ENCODE data around the gene RUSC2. TPM values are rescaled to one million over a fixed set of nuclear protein-coding genes. Genes with fewer than 3 reads are reported as not detected.
"Not testable (repeated sequence)": the region's sequence is repeated elsewhere in the genome, so short reads cannot be mapped to it uniquely, and the experiment has no call there.

Gene RUSC2
- total RNA-seq, 1 experiment from 2014 or later = 12.3 TPM

DNA sequence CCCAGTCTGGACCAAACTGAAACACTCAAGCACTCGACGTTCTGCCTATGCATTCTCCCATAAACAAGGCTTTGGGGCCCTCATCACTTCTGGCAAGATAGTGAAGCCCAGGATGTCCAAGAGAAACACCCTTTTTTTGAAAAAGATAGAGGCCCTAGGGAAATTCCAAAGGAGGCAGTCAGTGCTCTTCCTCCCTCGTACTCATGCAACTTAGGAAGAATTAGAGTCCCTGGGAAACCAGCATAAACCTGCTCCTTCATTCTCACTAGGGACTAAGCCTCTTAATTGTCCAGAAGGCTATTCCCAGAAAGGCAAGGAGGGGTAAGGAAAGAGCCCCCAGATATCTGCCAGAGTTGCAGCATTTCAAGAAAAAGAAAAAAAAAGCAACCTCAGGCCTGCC lies 7.8 kb upstream of the RUSC2 start:
- DNase-seq = no peak
- Histone ChIP-seq H3K4me3 (ENCODE audit: insufficient read depth, low read depth, low read length) (no peak overlapping the region), H3K27me3 (ENCODE audit: control insufficient read depth, insufficient read depth, low read length) (no peaks in the 10 kb centered on the region), H3K36me3 (replicated peaks; ENCODE audit: control insufficient read depth, insufficient read depth, low read length) (no peaks in the 10 kb centered on the region)

DNA sequence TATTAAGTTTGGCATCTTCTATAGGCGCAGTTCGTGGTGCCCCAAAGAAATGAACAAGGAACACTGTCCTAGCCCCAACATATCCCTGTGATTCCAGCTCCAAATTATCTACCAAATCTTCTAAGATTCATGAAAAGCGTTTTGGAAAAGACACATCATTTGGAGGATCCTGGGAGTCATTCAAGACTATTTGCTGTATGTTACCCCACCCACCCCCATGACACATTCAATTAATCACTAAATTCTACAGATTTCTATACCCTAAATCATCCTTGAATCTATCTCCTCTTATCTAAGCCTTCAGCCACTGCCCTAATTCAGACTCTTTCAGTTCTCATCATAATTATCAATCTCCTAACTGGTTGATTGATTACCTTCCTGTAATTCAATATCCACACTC lies 5.5 kb upstream of the RUSC2 start:
- no peak overlapping the region for H3K4me3 ChIP-seq (ENCODE audit: insufficient read depth, low read depth, low read length)
- DNase-seq = no peak
- no peaks in the 10 kb centered on the region for H3K27me3 ChIP-seq (ENCODE audit: control insufficient read depth, insufficient read depth, low read length)
- H3K36me3 ChIP-seq (replicated peaks; ENCODE audit: control insufficient read depth, insufficient read depth, low read length) = no peaks in the 10 kb centered on the region

DNA sequence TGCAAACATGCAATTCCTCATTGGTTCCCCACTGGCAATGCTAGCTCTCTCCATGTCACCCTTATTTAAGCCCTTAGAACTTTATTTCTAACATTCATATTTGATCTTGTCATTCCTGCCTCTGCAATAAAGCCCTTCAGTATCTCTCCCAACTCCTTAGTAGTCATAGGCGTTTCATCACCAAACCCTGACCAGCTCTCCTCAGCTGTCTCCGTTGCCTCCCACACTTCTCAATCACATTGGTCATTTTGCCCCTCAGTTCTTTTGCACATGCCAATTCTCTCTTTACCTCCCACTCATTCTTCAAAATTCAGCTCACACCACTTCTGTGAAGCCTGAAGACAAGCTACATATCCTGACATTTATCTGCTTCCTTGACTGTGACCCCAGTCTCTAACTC lies 2.8 kb upstream of the RUSC2 start:
- Histone ChIP-seq H3K36me3 (replicated peaks; ENCODE audit: control insufficient read depth, insufficient read depth, low read length) (no peaks in the 10 kb centered on the region), H3K27me3 (ENCODE audit: control insufficient read depth, insufficient read depth, low read length) (no peaks in the 10 kb centered on the region), H3K4me3 (ENCODE audit: insufficient read depth, low read depth, low read length) (no peak overlapping the region)
- no peak for DNase-seq

- Histone ChIP-seq H3K27me3 (ENCODE audit: control insufficient read depth, insufficient read depth, low read length) (no peaks in the 10 kb centered on the region), H3K4me3 (ENCODE audit: insufficient read depth, low read depth, low read length) (no peak overlapping the region), H3K36me3 (replicated peaks; ENCODE audit: control insufficient read depth, insufficient read depth, low read length) (no peaks in the 10 kb centered on the region)
- no peak for DNase-seq
Measured at GRCh38 chr9:35488021-35488420, 1.9 kb upstream of the RUSC2 start.

GRCh38 chr9:35488566-35489312 lies 1.2 kb upstream of the RUSC2 start:
- DNase-seq = no peak
- no peaks in the 10 kb centered on the region for H3K27me3 ChIP-seq (ENCODE audit: control insufficient read depth, insufficient read depth, low read length)
- H3K36me3 ChIP-seq (replicated peaks; ENCODE audit: control insufficient read depth, insufficient read depth, low read length) = no peaks in the 10 kb centered on the region
- H3K4me3 ChIP-seq (ENCODE audit: insufficient read depth, low read depth, low read length) = peak overlapping the region; percentile 88

DNA sequence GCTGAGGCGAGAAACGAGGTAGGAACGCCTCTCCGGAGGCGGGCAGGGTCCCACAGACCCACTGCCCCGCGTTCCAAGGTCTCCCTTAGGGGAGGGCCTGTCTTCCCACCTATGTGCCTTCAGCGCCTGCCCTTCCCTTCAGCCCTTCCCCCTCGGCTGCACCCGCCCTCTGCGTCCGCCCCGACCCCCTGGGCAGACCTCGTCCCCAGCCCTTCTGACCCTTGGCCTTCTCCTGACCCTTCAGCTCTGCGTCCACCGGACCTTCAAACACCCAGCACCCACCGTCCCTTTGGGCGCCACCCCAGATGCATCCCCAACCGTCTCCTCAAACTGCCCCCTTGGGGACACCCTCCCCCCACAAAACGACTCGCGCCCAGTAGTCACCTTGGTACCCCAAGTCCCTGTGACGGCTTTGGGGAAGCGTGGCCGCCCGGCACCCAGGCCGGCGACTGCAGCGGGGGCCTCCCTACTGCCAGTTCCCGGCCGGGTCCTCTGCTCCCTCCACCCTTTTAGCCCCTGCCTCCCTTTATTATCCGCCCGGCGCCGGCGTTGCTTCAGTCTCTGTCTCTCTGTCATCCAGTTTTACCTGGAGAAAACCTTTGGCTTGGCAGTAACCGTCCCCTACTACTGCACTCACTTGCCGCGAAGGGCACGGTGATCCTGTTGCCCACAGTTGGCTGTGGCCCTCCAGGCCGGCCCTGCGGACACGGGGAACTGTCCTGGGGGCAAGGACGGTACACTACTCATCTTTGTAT lies 421 bp downstream of the RUSC2 start:
- peak overlapping the region; percentile 88 for H3K4me3 ChIP-seq (ENCODE audit: insufficient read depth, low read depth, low read length)
- H3K36me3 ChIP-seq (replicated peaks; ENCODE audit: control insufficient read depth, insufficient read depth, low read length) = no peaks in the 10 kb centered on the region
- DNase-seq = peak; percentile 66
- H3K27me3 ChIP-seq (ENCODE audit: control insufficient read depth, insufficient read depth, low read length) = no peaks in the 10 kb centered on the region

DNA sequence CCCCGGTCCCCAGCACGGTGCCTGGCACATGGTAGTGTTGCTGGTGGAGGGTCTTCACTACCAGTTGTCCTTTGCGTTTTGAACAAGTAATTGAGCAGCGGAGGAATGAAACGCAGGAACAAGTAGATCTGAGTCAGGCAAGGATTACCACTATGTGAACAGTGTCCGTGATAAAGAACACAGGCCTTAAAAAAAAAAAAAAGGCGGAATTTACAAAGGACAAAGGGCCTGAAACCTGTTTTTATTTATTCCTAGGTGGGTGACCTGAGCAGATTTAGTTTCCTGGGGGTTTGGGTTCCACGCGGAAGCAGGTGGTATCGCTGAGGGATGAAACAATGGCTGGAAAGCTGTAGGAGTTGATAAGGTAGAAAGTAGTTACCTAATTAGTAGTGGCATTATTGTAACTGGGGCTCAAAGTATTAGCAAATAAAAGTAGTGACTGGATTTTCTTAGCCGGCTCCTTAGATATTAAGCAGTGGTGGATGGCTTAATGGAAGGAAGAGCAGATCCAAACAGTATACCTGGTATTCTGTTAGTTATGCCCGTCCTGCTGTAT lies 1.1 kb downstream of the RUSC2 start:
- Histone ChIP-seq H3K36me3 (replicated peaks; ENCODE audit: control insufficient read depth, insufficient read depth, low read length) (no peaks in the 10 kb centered on the region), H3K4me3 (ENCODE audit: insufficient read depth, low read depth, low read length) (peak overlapping the region; percentile 88), H3K27me3 (ENCODE audit: control insufficient read depth, insufficient read depth, low read length) (no peaks in the 10 kb centered on the region)
- DNase-seq = no peak

- not testable (repeated sequence) for H3K27me3 ChIP-seq (ENCODE audit: control insufficient read depth, insufficient read depth, low read length); DNase-seq; H3K4me3 ChIP-seq (ENCODE audit: insufficient read depth, low read depth, low read length); H3K36me3 ChIP-seq (replicated peaks; ENCODE audit: control insufficient read depth, insufficient read depth, low read length)
Measured at GRCh38 chr9:35493119-35493518, 3.2 kb downstream of the RUSC2 start.

- H3K36me3 ChIP-seq (replicated peaks; ENCODE audit: control insufficient read depth, insufficient read depth, low read length) = no peaks in the 10 kb centered on the region
- no peak for DNase-seq
- no peaks in the 10 kb centered on the region for H3K27me3 ChIP-seq (ENCODE audit: control insufficient read depth, insufficient read depth, low read length)
- H3K4me3 ChIP-seq (ENCODE audit: insufficient read depth, low read depth, low read length) = no peak overlapping the region
Measured at GRCh38 chr9:35495984-35496383, 6.1 kb downstream of the RUSC2 start.

GRCh38 chr9:35498245-35498644 lies 8.3 kb downstream of the RUSC2 start:
- not testable (repeated sequence) for H3K4me3 ChIP-seq (ENCODE audit: insufficient read depth, low read depth, low read length)

GRCh38 chr9:35499029-35499700 lies 9.3 kb downstream of the RUSC2 start:
- H3K27me3 ChIP-seq (ENCODE audit: control insufficient read depth, insufficient read depth, low read length) = no peaks in the 10 kb centered on the region
- DNase-seq = no peak
- no peaks in the 10 kb centered on the region for H3K36me3 ChIP-seq (replicated peaks; ENCODE audit: control insufficient read depth, insufficient read depth, low read length)
- no peak overlapping the region for H3K4me3 ChIP-seq (ENCODE audit: insufficient read depth, low read depth, low read length)

More at GRCh38 chr9:35498245-35498644, 8.3 kb downstream of the RUSC2 start:
- H3K36me3 ChIP-seq (replicated peaks; ENCODE audit: control insufficient read depth, insufficient read depth, low read length); DNase-seq; H3K27me3 ChIP-seq (ENCODE audit: control insufficient read depth, insufficient read depth, low read length): not testable (repeated sequence)

- Histone ChIP-seq H3K36me3 (replicated peaks; ENCODE audit: control insufficient read depth, insufficient read depth, low read length) (no peaks in the 10 kb centered on the region), H3K27me3 (ENCODE audit: control insufficient read depth, insufficient read depth, low read length) (no peaks in the 10 kb centered on the region), H3K4me3 (ENCODE audit: insufficient read depth, low read depth, low read length) (no peak overlapping the region)
- no peak for DNase-seq
Measured at GRCh38 chr9:35499701-35500030, 9.8 kb downstream of the RUSC2 start.

- H3K36me3 ChIP-seq (replicated peaks; ENCODE audit: control insufficient read depth, insufficient read depth, low read length) = no peaks in the 10 kb centered on the region
- no peak for DNase-seq
- H3K27me3 ChIP-seq (ENCODE audit: control insufficient read depth, insufficient read depth, low read length) = no peaks in the 10 kb centered on the region
- no peak overlapping the region for H3K4me3 ChIP-seq (ENCODE audit: insufficient read depth, low read depth, low read length)
Measured at GRCh38 chr9:35500130-35500748, 10.3 kb downstream of the RUSC2 start.

DNA sequence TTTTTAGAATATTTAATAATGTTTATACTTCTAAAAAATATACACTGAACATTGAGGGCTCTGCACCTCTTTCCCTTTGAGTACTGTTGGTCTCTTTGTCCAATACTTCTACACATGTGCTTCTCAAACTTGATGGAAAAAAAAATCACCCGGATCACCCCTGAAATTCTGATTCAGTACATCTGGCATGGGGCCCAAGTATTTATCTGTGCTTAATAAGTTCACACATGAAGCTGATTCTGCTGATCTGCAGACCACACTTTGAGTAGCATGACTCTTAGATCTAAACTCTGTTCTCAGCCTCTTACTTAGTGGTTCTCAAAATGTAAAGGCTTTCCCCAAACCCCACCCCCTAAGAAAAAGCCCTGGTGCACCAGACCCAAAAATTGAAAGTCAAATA lies 12.0 kb downstream of the RUSC2 start:
- DNase-seq = no peak
- H3K36me3 ChIP-seq (replicated peaks; ENCODE audit: control insufficient read depth, insufficient read depth, low read length) = no peaks in the 10 kb centered on the region
- H3K27me3 ChIP-seq (ENCODE audit: control insufficient read depth, insufficient read depth, low read length) = no peaks in the 10 kb centered on the region
- H3K4me3 ChIP-seq (ENCODE audit: insufficient read depth, low read depth, low read length) = no peak overlapping the region
